Neural cell (in vitro differentiated cells): ENCODE results near the gene AGPAT4. TPM values are rescaled to one million over a fixed set of nuclear protein-coding genes. Genes with fewer than 3 reads are reported as not detected.

Experiments
- H2AFZ ChIP-seq: fragments of 200-600, 300-800 bp; sonication (generic), shearing (Covaris generic); 2 replicates; pipeline ENCODE4 v1.6.0; 2014; ENCODE audit warnings: low read depth, mild to moderate bottlenecking, antibody characterized with exemption, low read length, moderate library complexity
- H3F3A ChIP-seq: fragments of 200-600 bp; shearing (Covaris generic); 2 replicates; pipeline ENCODE4 v1.6.1; 2016; ENCODE audit warnings: mild to moderate bottlenecking, moderate library complexity, mixed read lengths, antibody characterized with exemption, low read length; ENCODE audit not compliant: insufficient read depth, poor library complexity, severe bottlenecking
- H3K27ac ChIP-seq: fragments of 200-600, 300-800 bp; sonication (generic), shearing (Covaris generic); 2 replicates; pipeline ENCODE4 v1.5.1; 2014; ENCODE audit warnings: mild to moderate bottlenecking, low read length, moderate library complexity
- H3K27me3 ChIP-seq: fragments of 300-800, 200-600 bp; sonication (generic), shearing (Covaris generic); 2 replicates; pipeline ENCODE4 v1.6.0; 2014; ENCODE audit warnings: mild to moderate bottlenecking, low read depth, low read length, moderate library complexity; ENCODE audit not compliant: insufficient read depth
- H3K36me3 ChIP-seq: fragments of 300-800, 200-600 bp; sonication (generic), shearing (Covaris generic); 2 replicates; pipeline ENCODE4 v1.5.1; 2014; ENCODE audit warnings: mild to moderate bottlenecking, antibody characterized with exemption, low read length, moderate library complexity; ENCODE audit not compliant: insufficient read depth
- H3K4me2 ChIP-seq: fragments of 300-800, 200-600 bp; sonication (generic), shearing (Covaris generic); 2 replicates; pipeline ENCODE4 v1.6.0; 2014; ENCODE audit warnings: mild to moderate bottlenecking, low read length
- H3K4me3 ChIP-seq: fragments of 300-800, 200-600 bp; sonication (generic), shearing (Covaris generic); 2 replicates; pipeline ENCODE4 v1.5.1; 2014; ENCODE audit warnings: mild to moderate bottlenecking, low read length, moderate library complexity
- H3K79me2 ChIP-seq: fragments of 200-600 bp; shearing (Covaris generic); replicated peaks from 2 replicates; pipeline ENCODE4 v1.6.0; 2014; ENCODE audit warnings: mild to moderate bottlenecking, low read length, moderate library complexity; ENCODE audit not compliant: insufficient read depth
- H3K9ac ChIP-seq: fragments of 300-800, 200-600 bp; sonication (generic), shearing (Covaris generic); 2 replicates; pipeline ENCODE4 v1.6.1; 2016; ENCODE audit warnings: mild to moderate bottlenecking, low read length, mixed read lengths
- H3K9me2 ChIP-seq: fragments of 200-600 bp; shearing (Covaris generic); 2 replicates; pipeline ENCODE4 v1.6.1; 2016; ENCODE audit warnings: mild to moderate bottlenecking, low read length, mixed read lengths; ENCODE audit not compliant: insufficient read depth
- H3K9me3 ChIP-seq: fragments of 200-600, 300-800 bp; sonication (generic), shearing (Covaris generic); 2 replicates; pipeline ENCODE4 v1.6.1; 2016; ENCODE audit warnings: mild to moderate bottlenecking, mixed run types, low read length, moderate library complexity, mixed read lengths
- H4K20me1 ChIP-seq: fragments of 200-600 bp; shearing (Covaris generic); 2 replicates; pipeline ENCODE4 v1.6.1; 2016; ENCODE audit warnings: mild to moderate bottlenecking, mixed run types; ENCODE audit not compliant: insufficient read depth
- CTCF ChIP-seq: fragments of 450-650 bp; IDR thresholded peaks from 2 replicates; pipeline ENCODE4 v1.5.1; 2014; ENCODE audit warnings: antibody characterized with exemption, mild to moderate bottlenecking, moderate library complexity; ENCODE audit not compliant: poor library complexity, severe bottlenecking
- EP300 ChIP-seq: fragments of 450-650 bp; conservative IDR thresholded peaks from 2 replicates; pipeline ENCODE4 v1.6.1; 2014; ENCODE audit warnings: antibody characterized with exemption, mild to moderate bottlenecking, moderate library complexity; ENCODE audit not compliant: poor library complexity, severe bottlenecking
- EZH2 ChIP-seq: fragments of 200-600, 300-800 bp; shearing (Covaris generic), sonication (generic); IDR thresholded peaks from 2 replicates; pipeline ENCODE4 v1.6.1; 2014; ENCODE audit warnings: antibody characterized with exemption, low read length, borderline replicate concordance, mild to moderate bottlenecking; ENCODE audit not compliant: insufficient read depth, poor library complexity, severe bottlenecking
- MXI1 ChIP-seq: fragments of 450-650 bp; conservative IDR thresholded peaks from 2 replicates; pipeline ENCODE4 v1.6.1; 2014; ENCODE audit warnings: antibody characterized with exemption, mild to moderate bottlenecking; ENCODE audit not compliant: poor library complexity, severe bottlenecking
- POLR2AphosphoS5 ChIP-seq: IDR thresholded peaks from 2 replicates; pipeline ENCODE4 v1.6.1; 2012
- RAD21 ChIP-seq: fragments of 450-650 bp; conservative IDR thresholded peaks from 2 replicates; pipeline ENCODE4 v1.6.1; 2014; ENCODE audit warnings: antibody characterized with exemption, mild to moderate bottlenecking, moderate library complexity
- SMC3 ChIP-seq: fragments of 450-650 bp; conservative IDR thresholded peaks from 2 replicates; pipeline ENCODE4 v1.6.1; 2014; ENCODE audit warnings: antibody characterized with exemption, mild to moderate bottlenecking, moderate library complexity; ENCODE audit not compliant: poor library complexity
- TAF1 ChIP-seq: IDR thresholded peaks from 2 replicates; pipeline ENCODE4 v1.6.1; 2012; ENCODE audit warnings: low read depth
- polyA plus RNA-seq: library from polyadenylated mRNA; depleted of rRNA; stranded (reverse); fragments of >200 nt; gene quantifications from 2 replicates; pipeline ENCODE4 v1.2.3, GENCODE V29; 2014
- TF ChIP-seq, protein P1 (sequence below): IDR thresholded peaks from 2 replicates; pipeline ENCODE4 v1.6.1; 2012; ENCODE audit warnings: borderline replicate concordance

The AGPAT4 gene
- polyA plus RNA-seq, 1 donor from 2014 or later = 42.6 TPM

GRCh38 chr6:161140554-161140875, 133.3 kb downstream of the AGPAT4 start:
- Histone ChIP-seq H3K36me3 (peaks cover 4% of the 10 kb centered on the region), H2AFZ (no peak overlapping the region), H3K4me3 (no peak overlapping the region), H3K27me3 (no peaks in the 10 kb centered on the region), H3K9me2 (no peaks in the 10 kb centered on the region), H3K79me2 (no peaks in the 10 kb centered on the region), H3K4me2 (no peak overlapping the region), H3K9me3 (no peaks in the 10 kb centered on the region), H3F3A (no peaks in the 10 kb centered on the region), H3K27ac (no peak overlapping the region), H4K20me1 (no peaks in the 10 kb centered on the region), H3K9ac (no peak overlapping the region)
- TF ChIP-seq RAD21 = no peak
- no peak for TF ChIP-seq TAF1
- no peak for TF ChIP-seq MXI1
- TF ChIP-seq EZH2 = no peak
- no peak for TF ChIP-seq EP300
- TF ChIP-seq POLR2AphosphoS5 = no peak
- no peak for TF ChIP-seq CTCF
- TF ChIP-seq, protein P1, sequence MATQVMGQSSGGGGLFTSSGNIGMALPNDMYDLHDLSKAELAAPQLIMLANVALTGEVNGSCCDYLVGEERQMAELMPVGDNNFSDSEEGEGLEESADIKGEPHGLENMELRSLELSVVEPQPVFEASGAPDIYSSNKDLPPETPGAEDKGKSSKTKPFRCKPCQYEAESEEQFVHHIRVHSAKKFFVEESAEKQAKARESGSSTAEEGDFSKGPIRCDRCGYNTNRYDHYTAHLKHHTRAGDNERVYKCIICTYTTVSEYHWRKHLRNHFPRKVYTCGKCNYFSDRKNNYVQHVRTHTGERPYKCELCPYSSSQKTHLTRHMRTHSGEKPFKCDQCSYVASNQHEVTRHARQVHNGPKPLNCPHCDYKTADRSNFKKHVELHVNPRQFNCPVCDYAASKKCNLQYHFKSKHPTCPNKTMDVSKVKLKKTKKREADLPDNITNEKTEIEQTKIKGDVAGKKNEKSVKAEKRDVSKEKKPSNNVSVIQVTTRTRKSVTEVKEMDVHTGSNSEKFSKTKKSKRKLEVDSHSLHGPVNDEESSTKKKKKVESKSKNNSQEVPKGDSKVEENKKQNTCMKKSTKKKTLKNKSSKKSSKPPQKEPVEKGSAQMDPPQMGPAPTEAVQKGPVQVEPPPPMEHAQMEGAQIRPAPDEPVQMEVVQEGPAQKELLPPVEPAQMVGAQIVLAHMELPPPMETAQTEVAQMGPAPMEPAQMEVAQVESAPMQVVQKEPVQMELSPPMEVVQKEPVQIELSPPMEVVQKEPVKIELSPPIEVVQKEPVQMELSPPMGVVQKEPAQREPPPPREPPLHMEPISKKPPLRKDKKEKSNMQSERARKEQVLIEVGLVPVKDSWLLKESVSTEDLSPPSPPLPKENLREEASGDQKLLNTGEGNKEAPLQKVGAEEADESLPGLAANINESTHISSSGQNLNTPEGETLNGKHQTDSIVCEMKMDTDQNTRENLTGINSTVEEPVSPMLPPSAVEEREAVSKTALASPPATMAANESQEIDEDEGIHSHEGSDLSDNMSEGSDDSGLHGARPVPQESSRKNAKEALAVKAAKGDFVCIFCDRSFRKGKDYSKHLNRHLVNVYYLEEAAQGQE = no peak
- no peak for TF ChIP-seq SMC3

GRCh38 chr6:161139766-161140553, 133.9 kb downstream of the AGPAT4 start:
- Histone ChIP-seq H3K36me3 (peaks cover 4% of the 10 kb centered on the region), H3F3A (no peaks in the 10 kb centered on the region), H2AFZ (no peak overlapping the region), H3K9me2 (no peaks in the 10 kb centered on the region), H3K27ac (no peak overlapping the region), H3K4me2 (no peak overlapping the region), H4K20me1 (no peaks in the 10 kb centered on the region), H3K4me3 (no peak overlapping the region), H3K79me2 (no peaks in the 10 kb centered on the region), H3K9me3 (no peaks in the 10 kb centered on the region), H3K27me3 (no peaks in the 10 kb centered on the region), H3K9ac (no peak overlapping the region)
- TF ChIP-seq EP300 (no peak), SMC3 (no peak), TAF1 (no peak), POLR2AphosphoS5 (no peak), CTCF (no peak), RAD21 (no peak), MXI1 (no peak), EZH2 (no peak)
- TF ChIP-seq, protein P1 = no peak
